H1 (cell line): ENCODE results near the gene DSE. TPM values are rescaled to one million over a fixed set of nuclear protein-coding genes. Genes with fewer than 3 reads are reported as not detected.

Experiments
- BCL11A ChIP-seq, 2 experiments: IDR thresholded peaks; one replicate each; pipeline ENCODE4 v1.6.1; 2011; ENCODE audit warnings: low read depth in 2 of 2, low read length in 2 of 2, mild to moderate bottlenecking in 2 of 2
- GABPA ChIP-seq: IDR thresholded peaks from 2 replicates; pipeline ENCODE4 v1.6.1; 2011; ENCODE audit warnings: mild to moderate bottlenecking, low read length, moderate library complexity, borderline replicate concordance; ENCODE audit not compliant: insufficient read depth
- SP1 ChIP-seq: IDR thresholded peaks from 2 replicates; pipeline ENCODE4 v1.6.1; 2011; ENCODE audit warnings: low read depth, low read length
- polyA plus RNA-seq, 7 experiments: library from polyadenylated mRNA; depleted of rRNA in 3 of 7; stranded (reverse) in 5 of 7; unstranded in 2 of 7; fragments of >200 nt in 5 of 7; fragments of 200-250 nt in 2 of 7; gene quantifications; 1 replicate in 5 of 7; 2 replicates in 1 of 7; 4 replicates in 1 of 7; pipeline versions ENCODE4 v1.2.1 to v1.2.3, GENCODE V29; 2011 to 2013; ENCODE audit warnings: missing spikeins in 2 of 7, mixed read lengths in 2 of 7
- total RNA-seq: library from RNA; stranded (reverse); fragmentation: NEBNext Ultra II Directional; extraction: Animal tissue kit (Norgen Biotek cat#: 25700); gene quantifications from 2 replicates; pipeline ENCODE4 v1.2.1, GENCODE V29; 2021
- TF ChIP-seq, protein P1 (sequence below): fragments of 300-600 bp; sonication (generic); IDR thresholded peaks from 2 replicates; pipeline ENCODE4 v1.7.1; 2012; ENCODE audit warnings: low read length, moderate library complexity, mild to moderate bottlenecking, inconsistent platforms; ENCODE audit not compliant: insufficient replicate concordance

The DSE gene
- total and polyA plus RNA-seq, 2 of the 8 experiments (the other 6 are each of a cell fraction or from before 2014, with no cell fraction given): 32.5 to 94.4 TPM

DNA sequence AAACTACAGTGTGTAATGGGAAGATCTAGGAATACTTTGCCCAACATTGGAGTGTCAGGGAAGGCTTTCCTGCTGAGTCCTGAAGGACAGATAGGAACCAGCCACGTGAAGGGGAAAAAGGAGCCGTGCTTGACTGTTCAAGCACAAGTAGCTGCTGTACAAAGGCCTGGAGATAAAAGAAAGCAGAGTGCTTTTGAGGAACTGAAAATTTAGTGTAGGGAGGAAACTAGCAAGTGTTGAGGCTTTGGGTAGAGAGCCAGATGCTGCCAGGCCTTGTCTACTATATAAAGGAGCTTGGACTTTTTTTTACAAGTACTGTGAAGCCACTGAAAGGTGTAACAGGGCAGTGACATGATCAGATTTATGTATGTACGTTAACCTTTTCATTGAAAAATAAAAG, 39.0 kb downstream of the DSE start (continued):
- TF ChIP-seq, protein P1, sequence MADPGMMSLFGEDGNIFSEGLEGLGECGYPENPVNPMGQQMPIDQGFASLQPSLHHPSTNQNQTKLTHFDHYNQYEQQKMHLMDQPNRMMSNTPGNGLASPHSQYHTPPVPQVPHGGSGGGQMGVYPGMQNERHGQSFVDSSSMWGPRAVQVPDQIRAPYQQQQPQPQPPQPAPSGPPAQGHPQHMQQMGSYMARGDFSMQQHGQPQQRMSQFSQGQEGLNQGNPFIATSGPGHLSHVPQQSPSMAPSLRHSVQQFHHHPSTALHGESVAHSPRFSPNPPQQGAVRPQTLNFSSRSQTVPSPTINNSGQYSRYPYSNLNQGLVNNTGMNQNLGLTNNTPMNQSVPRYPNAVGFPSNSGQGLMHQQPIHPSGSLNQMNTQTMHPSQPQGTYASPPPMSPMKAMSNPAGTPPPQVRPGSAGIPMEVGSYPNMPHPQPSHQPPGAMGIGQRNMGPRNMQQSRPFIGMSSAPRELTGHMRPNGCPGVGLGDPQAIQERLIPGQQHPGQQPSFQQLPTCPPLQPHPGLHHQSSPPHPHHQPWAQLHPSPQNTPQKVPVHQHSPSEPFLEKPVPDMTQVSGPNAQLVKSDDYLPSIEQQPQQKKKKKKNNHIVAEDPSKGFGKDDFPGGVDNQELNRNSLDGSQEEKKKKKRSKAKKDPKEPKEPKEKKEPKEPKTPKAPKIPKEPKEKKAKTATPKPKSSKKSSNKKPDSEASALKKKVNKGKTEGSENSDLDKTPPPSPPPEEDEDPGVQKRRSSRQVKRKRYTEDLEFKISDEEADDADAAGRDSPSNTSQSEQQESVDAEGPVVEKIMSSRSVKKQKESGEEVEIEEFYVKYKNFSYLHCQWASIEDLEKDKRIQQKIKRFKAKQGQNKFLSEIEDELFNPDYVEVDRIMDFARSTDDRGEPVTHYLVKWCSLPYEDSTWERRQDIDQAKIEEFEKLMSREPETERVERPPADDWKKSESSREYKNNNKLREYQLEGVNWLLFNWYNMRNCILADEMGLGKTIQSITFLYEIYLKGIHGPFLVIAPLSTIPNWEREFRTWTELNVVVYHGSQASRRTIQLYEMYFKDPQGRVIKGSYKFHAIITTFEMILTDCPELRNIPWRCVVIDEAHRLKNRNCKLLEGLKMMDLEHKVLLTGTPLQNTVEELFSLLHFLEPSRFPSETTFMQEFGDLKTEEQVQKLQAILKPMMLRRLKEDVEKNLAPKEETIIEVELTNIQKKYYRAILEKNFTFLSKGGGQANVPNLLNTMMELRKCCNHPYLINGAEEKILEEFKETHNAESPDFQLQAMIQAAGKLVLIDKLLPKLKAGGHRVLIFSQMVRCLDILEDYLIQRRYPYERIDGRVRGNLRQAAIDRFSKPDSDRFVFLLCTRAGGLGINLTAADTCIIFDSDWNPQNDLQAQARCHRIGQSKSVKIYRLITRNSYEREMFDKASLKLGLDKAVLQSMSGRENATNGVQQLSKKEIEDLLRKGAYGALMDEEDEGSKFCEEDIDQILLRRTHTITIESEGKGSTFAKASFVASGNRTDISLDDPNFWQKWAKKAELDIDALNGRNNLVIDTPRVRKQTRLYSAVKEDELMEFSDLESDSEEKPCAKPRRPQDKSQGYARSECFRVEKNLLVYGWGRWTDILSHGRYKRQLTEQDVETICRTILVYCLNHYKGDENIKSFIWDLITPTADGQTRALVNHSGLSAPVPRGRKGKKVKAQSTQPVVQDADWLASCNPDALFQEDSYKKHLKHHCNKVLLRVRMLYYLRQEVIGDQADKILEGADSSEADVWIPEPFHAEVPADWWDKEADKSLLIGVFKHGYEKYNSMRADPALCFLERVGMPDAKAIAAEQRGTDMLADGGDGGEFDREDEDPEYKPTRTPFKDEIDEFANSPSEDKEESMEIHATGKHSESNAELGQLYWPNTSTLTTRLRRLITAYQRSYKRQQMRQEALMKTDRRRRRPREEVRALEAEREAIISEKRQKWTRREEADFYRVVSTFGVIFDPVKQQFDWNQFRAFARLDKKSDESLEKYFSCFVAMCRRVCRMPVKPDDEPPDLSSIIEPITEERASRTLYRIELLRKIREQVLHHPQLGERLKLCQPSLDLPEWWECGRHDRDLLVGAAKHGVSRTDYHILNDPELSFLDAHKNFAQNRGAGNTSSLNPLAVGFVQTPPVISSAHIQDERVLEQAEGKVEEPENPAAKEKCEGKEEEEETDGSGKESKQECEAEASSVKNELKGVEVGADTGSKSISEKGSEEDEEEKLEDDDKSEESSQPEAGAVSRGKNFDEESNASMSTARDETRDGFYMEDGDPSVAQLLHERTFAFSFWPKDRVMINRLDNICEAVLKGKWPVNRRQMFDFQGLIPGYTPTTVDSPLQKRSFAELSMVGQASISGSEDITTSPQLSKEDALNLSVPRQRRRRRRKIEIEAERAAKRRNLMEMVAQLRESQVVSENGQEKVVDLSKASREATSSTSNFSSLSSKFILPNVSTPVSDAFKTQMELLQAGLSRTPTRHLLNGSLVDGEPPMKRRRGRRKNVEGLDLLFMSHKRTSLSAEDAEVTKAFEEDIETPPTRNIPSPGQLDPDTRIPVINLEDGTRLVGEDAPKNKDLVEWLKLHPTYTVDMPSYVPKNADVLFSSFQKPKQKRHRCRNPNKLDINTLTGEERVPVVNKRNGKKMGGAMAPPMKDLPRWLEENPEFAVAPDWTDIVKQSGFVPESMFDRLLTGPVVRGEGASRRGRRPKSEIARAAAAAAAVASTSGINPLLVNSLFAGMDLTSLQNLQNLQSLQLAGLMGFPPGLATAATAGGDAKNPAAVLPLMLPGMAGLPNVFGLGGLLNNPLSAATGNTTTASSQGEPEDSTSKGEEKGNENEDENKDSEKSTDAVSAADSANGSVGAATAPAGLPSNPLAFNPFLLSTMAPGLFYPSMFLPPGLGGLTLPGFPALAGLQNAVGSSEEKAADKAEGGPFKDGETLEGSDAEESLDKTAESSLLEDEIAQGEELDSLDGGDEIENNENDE: no peak
- TF ChIP-seq SP1: no peak
- TF ChIP-seq GABPA: no peak
- no peak for TF ChIP-seq BCL11A (IDR thresholded peaks at IDR 0.05; ENCODE audit: low read depth in 2 of 2, low read length in 2 of 2)
